Measurements from ENCODE around the gene PIP4K2C.
"Not testable (repeated sequence)": the region's sequence is repeated elsewhere in the genome, so short reads cannot be mapped to it uniquely, and the experiment has no call there.

PIP4K2C gene

GRCh38 chr12:57641699-57642442, 50.9 kb downstream of the PIP4K2C start:
- DNase-seq, result no peak

GRCh38 chr12:57645990-57646658, 55.1 kb downstream of the PIP4K2C start:
- not testable (repeated sequence) for DNase-seq

GRCh38 chr12:57646659-57647049, 55.7 kb downstream of the PIP4K2C start:
- not testable (repeated sequence) for DNase-seq

All from NCI-H1436 treated with DMSO at 0.1 percent for 48 hours (cell line).